Measurements from ENCODE around the gene RBCK1.

- TF ChIP-seq CTCF (IDR thresholded peaks at IDR 0.05) (no peak), POLR2A (IDR thresholded peaks at IDR 0.05) (no peak), POLR2AphosphoS5 (IDR thresholded peaks at IDR 0.05) (no peak), EP300 (IDR thresholded peaks at IDR 0.05) (no peak)
Observed at GRCh38 chr20:420166-420620, 12.1 kb downstream of the RBCK1 start.

Measured in stomach (tissue), 4 donors.